Liver (tissue), 2 donors: ENCODE measurements around the gene CALCA.

Source experiments
- FOXA1 ChIP-seq: IDR thresholded peaks from 2 replicates; pipeline ENCODE4 v1.6.1; 2016; ENCODE audit warnings: antibody characterized with exemption
- REST ChIP-seq: IDR thresholded peaks from 2 replicates; pipeline ENCODE4 v1.6.1; 2016; ENCODE audit warnings: antibody characterized with exemption, mild to moderate bottlenecking
- TF ChIP-seq, protein P1 (sequence below): fragments of 150-350 bp; IDR thresholded peaks from 2 replicates; pipeline ENCODE4 v1.5.1; 2017; ENCODE audit warnings: improper control_type of control experiment, low read depth, low read length; ENCODE audit not compliant: missing input control
- donor health status: healthy.

DNA sequence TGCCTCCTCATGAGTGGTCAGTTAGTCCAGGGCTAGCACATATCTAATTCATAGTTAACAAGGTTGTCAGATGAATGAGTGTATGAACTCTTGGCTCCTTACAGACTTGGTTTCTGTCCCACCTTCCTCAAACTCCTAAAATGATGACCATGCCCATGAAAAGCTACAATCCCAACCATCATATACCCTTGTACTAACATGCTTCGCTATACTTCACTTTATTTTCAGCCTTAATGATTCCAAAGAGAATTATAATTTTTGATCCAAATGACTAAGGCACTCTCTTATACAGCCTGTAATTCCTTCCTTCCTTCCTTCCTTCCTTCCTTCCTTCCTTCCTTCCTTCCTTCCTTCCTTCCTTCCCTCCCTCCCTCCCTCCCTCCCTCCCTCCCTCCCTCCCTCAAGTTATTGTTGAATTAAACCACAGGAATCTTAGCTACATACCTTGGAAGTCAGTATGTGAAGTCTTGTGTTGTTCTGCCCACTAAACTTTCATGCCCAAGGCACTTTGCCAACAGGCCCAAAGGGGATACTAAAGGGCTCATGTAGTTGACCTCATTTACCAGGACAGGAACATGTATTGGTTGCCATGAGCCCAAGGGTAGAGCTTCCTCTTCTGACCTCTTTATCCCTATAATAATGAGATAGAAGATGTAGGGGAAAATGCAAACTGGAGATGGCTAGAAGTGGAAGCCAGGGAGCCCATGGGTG lies 37.4 kb downstream of the CALCA start:
- TF ChIP-seq, protein P1, sequence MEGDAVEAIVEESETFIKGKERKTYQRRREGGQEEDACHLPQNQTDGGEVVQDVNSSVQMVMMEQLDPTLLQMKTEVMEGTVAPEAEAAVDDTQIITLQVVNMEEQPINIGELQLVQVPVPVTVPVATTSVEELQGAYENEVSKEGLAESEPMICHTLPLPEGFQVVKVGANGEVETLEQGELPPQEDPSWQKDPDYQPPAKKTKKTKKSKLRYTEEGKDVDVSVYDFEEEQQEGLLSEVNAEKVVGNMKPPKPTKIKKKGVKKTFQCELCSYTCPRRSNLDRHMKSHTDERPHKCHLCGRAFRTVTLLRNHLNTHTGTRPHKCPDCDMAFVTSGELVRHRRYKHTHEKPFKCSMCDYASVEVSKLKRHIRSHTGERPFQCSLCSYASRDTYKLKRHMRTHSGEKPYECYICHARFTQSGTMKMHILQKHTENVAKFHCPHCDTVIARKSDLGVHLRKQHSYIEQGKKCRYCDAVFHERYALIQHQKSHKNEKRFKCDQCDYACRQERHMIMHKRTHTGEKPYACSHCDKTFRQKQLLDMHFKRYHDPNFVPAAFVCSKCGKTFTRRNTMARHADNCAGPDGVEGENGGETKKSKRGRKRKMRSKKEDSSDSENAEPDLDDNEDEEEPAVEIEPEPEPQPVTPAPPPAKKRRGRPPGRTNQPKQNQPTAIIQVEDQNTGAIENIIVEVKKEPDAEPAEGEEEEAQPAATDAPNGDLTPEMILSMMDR, result no peak
- TF ChIP-seq REST, result no peak
- no peak for TF ChIP-seq FOXA1
